ENCODE data around the gene CTAGE1. TPM values are rescaled to one million over a fixed set of nuclear protein-coding genes. Genes with fewer than 3 reads are reported as not detected.
"Not testable (repeated sequence)": the region's sequence is repeated elsewhere in the genome, so short reads cannot be mapped to it uniquely, and the experiment has no call there.

The CTAGE1 gene
- polyA plus RNA-seq, 1 of the 3 experiments (the other 2 are of a cell fraction), result 0.07 TPM

GRCh38 chr18:22450766-22451165 lies 33.1 kb upstream of the CTAGE1 start:
- H3K79me2 ChIP-seq (ENCODE audit: insufficient read depth); H2AFZ ChIP-seq (ENCODE audit: low read depth); H3K27ac ChIP-seq (ENCODE audit: low read depth in 2 of 2, low read length in 1 of 2); H3K36me3 ChIP-seq (replicated peaks in 1 of 2; ENCODE audit: control insufficient read depth in 1 of 2, insufficient read depth in 2 of 2, low read length in 1 of 2); H3K4me1 ChIP-seq (ENCODE audit: control insufficient read depth in 1 of 2, insufficient read depth in 2 of 2, low read depth in 1 of 2, low read length in 1 of 2); H3K9me3 ChIP-seq; H3K4me2 ChIP-seq; POLR2A ChIA-PET; H3K9me2 ChIP-seq; H3F3A ChIP-seq (replicated peaks; ENCODE audit: insufficient read depth); DNase-seq; H3K9ac ChIP-seq; H4K20me1 ChIP-seq (ENCODE audit: insufficient read depth); H3K4me3 ChIP-seq (ENCODE audit: low read depth in 2 of 2, low read length in 1 of 2): not testable (repeated sequence)
- H3K27me3 ChIP-seq (ENCODE audit: insufficient read depth), result peaks cover 22% of the 10 kb centered on the region; the same call in 1 of the 2 replicates
- CTCF ChIA-PET, result interaction anchor here (1.0 kb wide), 1 partner anchor 10 kb away, joined by 3 read pairs; no protein-coding TSS in a partner anchor
- 8% methylated on average over 3 of the region's 3 CpGs for WGBS (ENCODE audit: low lambda C conversion rate)

- H3K4me1 ChIP-seq (ENCODE audit: control insufficient read depth in 1 of 2, insufficient read depth in 2 of 2, low read depth in 1 of 2, low read length in 1 of 2); H3K36me3 ChIP-seq (replicated peaks in 1 of 2; ENCODE audit: control insufficient read depth in 1 of 2, insufficient read depth in 2 of 2, low read length in 1 of 2); H3K9ac ChIP-seq; H3K79me2 ChIP-seq (ENCODE audit: insufficient read depth); POLR2A ChIA-PET; H3K4me2 ChIP-seq; H3K9me3 ChIP-seq; H3K4me3 ChIP-seq (ENCODE audit: low read depth in 2 of 2, low read length in 1 of 2); H2AFZ ChIP-seq (ENCODE audit: low read depth); H3F3A ChIP-seq (replicated peaks; ENCODE audit: insufficient read depth); H3K27ac ChIP-seq (ENCODE audit: low read depth in 2 of 2, low read length in 1 of 2); H3K9me2 ChIP-seq; DNase-seq; H4K20me1 ChIP-seq (ENCODE audit: insufficient read depth): not testable (repeated sequence)
- WGBS (ENCODE audit: low lambda C conversion rate), result 6% methylated on average over 1 of the region's 1 CpG
- CTCF ChIA-PET, result interaction anchor here (1.0 kb wide), 1 partner anchor 10 kb away, joined by 3 read pairs; no protein-coding TSS in a partner anchor
- peaks cover 18% of the 10 kb centered on the region; the same call in 1 of the 2 replicates for H3K27me3 ChIP-seq (ENCODE audit: insufficient read depth)
Measured at GRCh38 chr18:22450318-22450717, 32.6 kb upstream of the CTAGE1 start.

DNA sequence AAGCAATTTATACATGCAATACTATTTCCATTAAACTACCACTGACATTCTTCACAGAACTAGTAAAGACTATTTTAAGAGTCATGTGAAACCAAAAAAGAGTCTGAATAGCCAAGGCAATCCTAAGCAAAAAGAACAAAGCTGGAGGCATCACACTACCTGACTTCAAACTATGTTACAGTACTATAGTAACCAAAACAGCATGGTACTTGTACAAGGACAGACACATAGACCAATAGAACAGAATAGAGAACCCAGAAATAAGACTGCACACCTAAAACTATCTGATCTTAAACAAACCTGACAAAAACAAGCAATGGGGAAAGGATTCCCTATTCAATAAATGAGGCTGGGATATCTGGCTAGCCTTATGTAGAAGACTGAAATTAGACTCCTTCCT lies 32.0 kb upstream of the CTAGE1 start:
- H3K27ac ChIP-seq (ENCODE audit: low read depth in 2 of 2, low read length in 1 of 2); H3K4me1 ChIP-seq (ENCODE audit: control insufficient read depth in 1 of 2, insufficient read depth in 2 of 2, low read depth in 1 of 2, low read length in 1 of 2); H3K9ac ChIP-seq; H3K4me3 ChIP-seq (ENCODE audit: low read depth in 2 of 2, low read length in 1 of 2); H3K79me2 ChIP-seq (ENCODE audit: insufficient read depth); H3K9me2 ChIP-seq; CTCF ChIA-PET; H3K9me3 ChIP-seq; DNase-seq; H3K36me3 ChIP-seq (replicated peaks in 1 of 2; ENCODE audit: control insufficient read depth in 1 of 2, insufficient read depth in 2 of 2, low read length in 1 of 2); H3F3A ChIP-seq (replicated peaks; ENCODE audit: insufficient read depth); H4K20me1 ChIP-seq (ENCODE audit: insufficient read depth); H2AFZ ChIP-seq (ENCODE audit: low read depth); POLR2A ChIA-PET; H3K4me2 ChIP-seq: not testable (repeated sequence)
- H3K27me3 ChIP-seq (ENCODE audit: insufficient read depth), result peaks cover 12% of the 10 kb centered on the region; the same call in 1 of the 2 replicates

DNA sequence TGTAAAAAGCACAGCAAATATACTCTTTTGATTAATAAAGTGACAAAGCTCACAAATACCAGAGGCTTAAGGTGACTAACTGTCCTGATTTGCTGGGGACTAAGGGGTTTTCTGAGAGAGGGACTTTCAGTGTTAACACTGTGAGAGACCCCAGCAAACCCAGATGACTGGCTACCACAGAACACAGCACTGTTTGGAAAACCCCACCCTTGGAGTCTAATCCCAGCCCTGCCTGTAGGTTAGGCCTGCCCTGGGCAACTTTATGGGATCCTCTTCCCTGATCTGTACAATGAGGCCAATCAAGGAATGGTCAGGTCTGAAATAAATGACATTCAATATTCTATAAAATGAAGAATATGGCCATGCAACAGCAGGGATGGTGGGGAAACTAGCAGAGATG lies 30.5 kb upstream of the CTAGE1 start:
- H3F3A ChIP-seq (replicated peaks; ENCODE audit: insufficient read depth), result no peaks in the 10 kb centered on the region
- no peak overlapping the region for H3K4me3 ChIP-seq (ENCODE audit: low read depth in 2 of 2, low read length in 1 of 2)
- H3K4me2 ChIP-seq, result no peak overlapping the region
- ChIA-PET CTCF (interaction anchor here (1.9 kb wide), 1 partner anchor 11 kb away, joined by 7 read pairs; no protein-coding TSS in a partner anchor), POLR2A (no interaction called here)
- no peak for DNase-seq
- H3K27ac ChIP-seq (ENCODE audit: low read depth in 2 of 2, low read length in 1 of 2), result no peak overlapping the region
- no peaks in the 10 kb centered on the region for H3K9me3 ChIP-seq
- no peaks in the 10 kb centered on the region for H3K36me3 ChIP-seq (replicated peaks in 1 of 2; ENCODE audit: control insufficient read depth in 1 of 2, insufficient read depth in 2 of 2, low read length in 1 of 2)
- H3K9me2 ChIP-seq, result no peaks in the 10 kb centered on the region
- no peak overlapping the region for H3K9ac ChIP-seq
- no peak overlapping the region for H2AFZ ChIP-seq (ENCODE audit: low read depth)
- H3K4me1 ChIP-seq (ENCODE audit: control insufficient read depth in 1 of 2, insufficient read depth in 2 of 2, low read depth in 1 of 2, low read length in 1 of 2), result no peaks in the 10 kb centered on the region
- no peaks in the 10 kb centered on the region for H4K20me1 ChIP-seq (ENCODE audit: insufficient read depth)
- no peaks in the 10 kb centered on the region; the same call in 1 of the 2 replicates for H3K27me3 ChIP-seq (ENCODE audit: insufficient read depth)
- no peaks in the 10 kb centered on the region for H3K79me2 ChIP-seq (ENCODE audit: insufficient read depth)
- TF ChIP-seq ZBTB33 (IDR thresholded peaks at IDR 0.05; ENCODE audit: borderline replicate concordance, low read depth) (no peak), RCOR1 (IDR thresholded peaks at IDR 0.05; ENCODE audit: low read length) (no peak), POLR2AphosphoS5 (IDR thresholded peaks at IDR 0.05; ENCODE audit: low read depth, low read length) (no peak), GATA2 (CRISPR knock-in tag; IDR thresholded peaks at IDR 0.05) (no peak), MXI1 (IDR thresholded peaks at IDR 0.05; ENCODE audit: low read depth, low read length) (no peak), ELF1 (IDR thresholded peaks at IDR 0.05) (no peak), MEF2A (IDR thresholded peaks at IDR 0.05; ENCODE audit: borderline replicate concordance, low read depth) (no peak)
- TF ChIP-seq, protein P1, sequence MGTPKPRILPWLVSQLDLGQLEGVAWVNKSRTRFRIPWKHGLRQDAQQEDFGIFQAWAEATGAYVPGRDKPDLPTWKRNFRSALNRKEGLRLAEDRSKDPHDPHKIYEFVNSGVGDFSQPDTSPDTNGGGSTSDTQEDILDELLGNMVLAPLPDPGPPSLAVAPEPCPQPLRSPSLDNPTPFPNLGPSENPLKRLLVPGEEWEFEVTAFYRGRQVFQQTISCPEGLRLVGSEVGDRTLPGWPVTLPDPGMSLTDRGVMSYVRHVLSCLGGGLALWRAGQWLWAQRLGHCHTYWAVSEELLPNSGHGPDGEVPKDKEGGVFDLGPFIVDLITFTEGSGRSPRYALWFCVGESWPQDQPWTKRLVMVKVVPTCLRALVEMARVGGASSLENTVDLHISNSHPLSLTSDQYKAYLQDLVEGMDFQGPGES (IDR thresholded peaks at IDR 0.05; ENCODE audit: low read depth, low read length), result no peak
- TF ChIP-seq, protein P2, sequence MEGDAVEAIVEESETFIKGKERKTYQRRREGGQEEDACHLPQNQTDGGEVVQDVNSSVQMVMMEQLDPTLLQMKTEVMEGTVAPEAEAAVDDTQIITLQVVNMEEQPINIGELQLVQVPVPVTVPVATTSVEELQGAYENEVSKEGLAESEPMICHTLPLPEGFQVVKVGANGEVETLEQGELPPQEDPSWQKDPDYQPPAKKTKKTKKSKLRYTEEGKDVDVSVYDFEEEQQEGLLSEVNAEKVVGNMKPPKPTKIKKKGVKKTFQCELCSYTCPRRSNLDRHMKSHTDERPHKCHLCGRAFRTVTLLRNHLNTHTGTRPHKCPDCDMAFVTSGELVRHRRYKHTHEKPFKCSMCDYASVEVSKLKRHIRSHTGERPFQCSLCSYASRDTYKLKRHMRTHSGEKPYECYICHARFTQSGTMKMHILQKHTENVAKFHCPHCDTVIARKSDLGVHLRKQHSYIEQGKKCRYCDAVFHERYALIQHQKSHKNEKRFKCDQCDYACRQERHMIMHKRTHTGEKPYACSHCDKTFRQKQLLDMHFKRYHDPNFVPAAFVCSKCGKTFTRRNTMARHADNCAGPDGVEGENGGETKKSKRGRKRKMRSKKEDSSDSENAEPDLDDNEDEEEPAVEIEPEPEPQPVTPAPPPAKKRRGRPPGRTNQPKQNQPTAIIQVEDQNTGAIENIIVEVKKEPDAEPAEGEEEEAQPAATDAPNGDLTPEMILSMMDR (IDR thresholded peaks at IDR 0.05), result no peak
- TF ChIP-seq, protein P3, sequence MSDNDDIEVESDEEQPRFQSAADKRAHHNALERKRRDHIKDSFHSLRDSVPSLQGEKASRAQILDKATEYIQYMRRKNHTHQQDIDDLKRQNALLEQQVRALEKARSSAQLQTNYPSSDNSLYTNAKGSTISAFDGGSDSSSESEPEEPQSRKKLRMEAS (IDR thresholded peaks at IDR 0.05; ENCODE audit: low read depth), result no peak
- TF ChIP-seq, protein P4, sequence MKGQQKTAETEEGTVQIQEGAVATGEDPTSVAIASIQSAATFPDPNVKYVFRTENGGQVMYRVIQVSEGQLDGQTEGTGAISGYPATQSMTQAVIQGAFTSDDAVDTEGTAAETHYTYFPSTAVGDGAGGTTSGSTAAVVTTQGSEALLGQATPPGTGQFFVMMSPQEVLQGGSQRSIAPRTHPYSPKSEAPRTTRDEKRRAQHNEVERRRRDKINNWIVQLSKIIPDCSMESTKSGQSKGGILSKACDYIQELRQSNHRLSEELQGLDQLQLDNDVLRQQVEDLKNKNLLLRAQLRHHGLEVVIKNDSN (IDR thresholded peaks at IDR 0.05; ENCODE audit: borderline replicate concordance, low read depth), result no peak
